ENCODE data around the gene TRABD.

DNA sequence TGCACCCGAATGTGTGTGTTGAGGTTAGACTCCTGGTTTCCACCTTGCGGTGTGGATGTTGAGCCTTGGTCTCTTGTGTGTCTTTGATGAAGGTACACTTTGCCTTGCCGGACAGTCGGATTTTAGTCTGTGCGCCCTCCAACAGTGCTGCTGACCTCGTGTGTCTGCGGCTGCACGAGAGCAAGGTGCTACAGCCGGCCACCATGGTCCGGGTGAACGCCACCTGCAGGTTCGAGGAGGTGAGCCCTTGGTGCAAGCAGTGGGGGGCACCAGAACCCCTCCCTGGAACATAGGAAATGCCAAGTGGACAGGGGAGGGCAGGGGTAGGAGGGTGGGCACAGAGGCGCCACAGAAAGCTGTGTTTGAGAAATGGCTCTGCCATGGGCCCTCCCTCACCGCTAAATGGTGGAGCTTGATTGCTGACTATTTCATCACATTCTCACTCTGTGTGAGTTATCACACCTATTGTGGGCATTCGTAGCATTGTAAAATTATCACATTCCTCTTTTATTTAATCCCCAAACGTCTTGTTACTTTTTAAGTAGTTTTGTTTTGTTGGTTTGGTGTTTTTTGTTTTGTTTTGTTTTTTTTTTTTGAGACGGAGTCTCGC is 41.6 kb upstream of the TRABD start:
- TF ChIP-seq, protein P1, sequence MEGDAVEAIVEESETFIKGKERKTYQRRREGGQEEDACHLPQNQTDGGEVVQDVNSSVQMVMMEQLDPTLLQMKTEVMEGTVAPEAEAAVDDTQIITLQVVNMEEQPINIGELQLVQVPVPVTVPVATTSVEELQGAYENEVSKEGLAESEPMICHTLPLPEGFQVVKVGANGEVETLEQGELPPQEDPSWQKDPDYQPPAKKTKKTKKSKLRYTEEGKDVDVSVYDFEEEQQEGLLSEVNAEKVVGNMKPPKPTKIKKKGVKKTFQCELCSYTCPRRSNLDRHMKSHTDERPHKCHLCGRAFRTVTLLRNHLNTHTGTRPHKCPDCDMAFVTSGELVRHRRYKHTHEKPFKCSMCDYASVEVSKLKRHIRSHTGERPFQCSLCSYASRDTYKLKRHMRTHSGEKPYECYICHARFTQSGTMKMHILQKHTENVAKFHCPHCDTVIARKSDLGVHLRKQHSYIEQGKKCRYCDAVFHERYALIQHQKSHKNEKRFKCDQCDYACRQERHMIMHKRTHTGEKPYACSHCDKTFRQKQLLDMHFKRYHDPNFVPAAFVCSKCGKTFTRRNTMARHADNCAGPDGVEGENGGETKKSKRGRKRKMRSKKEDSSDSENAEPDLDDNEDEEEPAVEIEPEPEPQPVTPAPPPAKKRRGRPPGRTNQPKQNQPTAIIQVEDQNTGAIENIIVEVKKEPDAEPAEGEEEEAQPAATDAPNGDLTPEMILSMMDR (IDR thresholded peaks at IDR 0.05; ENCODE audit: low read length), result peak; percentile 55
- TF ChIP-seq EZH2 (IDR thresholded peaks at IDR 0.05; ENCODE audit: borderline replicate concordance, low read length), result no peak
